Measurements from ENCODE around the gene MOV10L1.
"Not testable (repeated sequence)": the region's sequence is repeated elsewhere in the genome, so short reads cannot be mapped to it uniquely, and the experiment has no call there.

The MOV10L1 gene

DNA sequence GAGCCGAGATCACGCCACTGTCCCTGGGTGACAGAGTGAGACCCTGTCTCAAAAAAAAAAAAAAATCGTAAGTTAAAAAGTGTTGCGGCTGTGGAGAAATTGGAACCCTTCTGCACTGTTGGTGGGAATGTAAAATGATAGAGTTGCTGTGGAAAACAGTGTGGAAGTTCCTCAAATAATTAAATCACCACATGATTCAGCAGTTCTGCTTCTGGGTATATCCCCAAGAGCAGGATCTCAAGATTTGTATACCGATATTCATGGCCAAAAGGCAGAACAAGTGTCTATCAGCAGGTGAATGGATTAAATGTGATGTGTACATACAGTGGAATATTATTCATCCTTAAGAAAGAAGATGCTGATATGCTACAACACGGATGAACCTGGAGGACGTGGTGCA lies 114.8 kb downstream of the MOV10L1 start:
- FAIRE-seq (no peak), DNase-seq (ENCODE audit: insufficient read length, low spot score) (no peak)
- TF ChIP-seq, protein P1, sequence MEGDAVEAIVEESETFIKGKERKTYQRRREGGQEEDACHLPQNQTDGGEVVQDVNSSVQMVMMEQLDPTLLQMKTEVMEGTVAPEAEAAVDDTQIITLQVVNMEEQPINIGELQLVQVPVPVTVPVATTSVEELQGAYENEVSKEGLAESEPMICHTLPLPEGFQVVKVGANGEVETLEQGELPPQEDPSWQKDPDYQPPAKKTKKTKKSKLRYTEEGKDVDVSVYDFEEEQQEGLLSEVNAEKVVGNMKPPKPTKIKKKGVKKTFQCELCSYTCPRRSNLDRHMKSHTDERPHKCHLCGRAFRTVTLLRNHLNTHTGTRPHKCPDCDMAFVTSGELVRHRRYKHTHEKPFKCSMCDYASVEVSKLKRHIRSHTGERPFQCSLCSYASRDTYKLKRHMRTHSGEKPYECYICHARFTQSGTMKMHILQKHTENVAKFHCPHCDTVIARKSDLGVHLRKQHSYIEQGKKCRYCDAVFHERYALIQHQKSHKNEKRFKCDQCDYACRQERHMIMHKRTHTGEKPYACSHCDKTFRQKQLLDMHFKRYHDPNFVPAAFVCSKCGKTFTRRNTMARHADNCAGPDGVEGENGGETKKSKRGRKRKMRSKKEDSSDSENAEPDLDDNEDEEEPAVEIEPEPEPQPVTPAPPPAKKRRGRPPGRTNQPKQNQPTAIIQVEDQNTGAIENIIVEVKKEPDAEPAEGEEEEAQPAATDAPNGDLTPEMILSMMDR (IDR thresholded peaks at IDR 0.05; ENCODE audit: insufficient read depth, missing control alignments), result no peak

DNA sequence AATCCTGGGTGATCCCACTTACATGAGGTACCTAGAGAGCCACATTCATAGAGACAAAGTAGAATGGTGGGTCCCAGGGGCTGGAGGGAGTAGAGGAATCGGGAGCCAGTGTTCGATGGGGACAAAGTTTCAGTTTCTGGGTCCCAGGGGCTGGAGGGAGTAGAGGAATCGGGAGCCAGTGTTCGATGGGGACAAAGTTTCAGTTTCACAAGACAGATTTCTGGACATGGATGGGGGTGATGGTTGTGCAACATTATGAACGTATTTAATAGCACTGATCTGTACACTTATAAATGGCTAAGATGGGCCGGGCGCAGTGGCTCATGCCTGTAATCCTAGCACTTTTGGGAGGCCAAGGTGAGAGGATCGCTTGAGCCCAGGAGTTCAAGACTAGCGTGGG lies 115.2 kb downstream of the MOV10L1 start:
- not testable (repeated sequence) for DNase-seq (ENCODE audit: insufficient read length, low spot score); FAIRE-seq

DNA sequence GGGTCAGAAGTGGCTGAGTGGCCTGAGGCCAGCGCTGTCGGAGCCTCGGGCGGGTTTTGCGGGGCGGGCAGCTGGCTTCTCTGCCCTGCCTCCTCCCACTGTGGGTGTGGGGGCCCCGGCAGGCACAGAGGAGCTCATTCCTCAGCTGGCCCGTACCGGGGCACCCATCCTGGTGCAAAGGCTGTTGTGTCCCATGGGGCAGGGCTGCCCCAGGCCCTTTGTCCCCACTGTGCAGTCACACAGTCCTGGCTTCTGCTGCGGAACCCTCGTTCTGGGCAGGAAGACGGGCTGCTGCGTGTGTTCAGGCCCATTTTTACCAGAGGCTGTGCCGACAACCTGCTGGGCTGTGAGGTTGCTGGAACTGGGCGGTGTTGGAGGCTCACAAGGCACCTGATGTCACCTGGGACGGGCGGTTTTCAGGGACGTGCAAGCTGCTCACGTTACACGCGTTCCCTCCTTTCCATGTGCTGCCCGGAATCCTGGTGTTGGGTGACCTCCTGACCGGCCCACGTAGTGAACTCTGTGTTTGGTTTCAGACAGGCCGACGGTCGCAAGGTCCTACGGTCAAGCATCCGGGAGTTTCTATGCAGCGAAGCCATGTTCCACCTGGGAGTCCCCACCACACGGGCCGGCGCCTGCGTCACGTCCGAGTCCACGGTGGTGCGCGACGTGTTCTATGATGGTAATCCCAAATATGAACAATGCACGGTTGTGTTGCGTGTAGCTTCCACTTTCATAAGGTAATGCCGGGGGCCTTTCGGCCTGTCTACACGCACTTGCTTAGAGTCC lies 116.2 kb downstream of the MOV10L1 start:
- DNase-seq (ENCODE audit: insufficient read length, low spot score), result no peak
- no peak for FAIRE-seq
- TF ChIP-seq, protein P1 (IDR thresholded peaks at IDR 0.05; ENCODE audit: insufficient read depth, missing control alignments), result no peak

DNA sequence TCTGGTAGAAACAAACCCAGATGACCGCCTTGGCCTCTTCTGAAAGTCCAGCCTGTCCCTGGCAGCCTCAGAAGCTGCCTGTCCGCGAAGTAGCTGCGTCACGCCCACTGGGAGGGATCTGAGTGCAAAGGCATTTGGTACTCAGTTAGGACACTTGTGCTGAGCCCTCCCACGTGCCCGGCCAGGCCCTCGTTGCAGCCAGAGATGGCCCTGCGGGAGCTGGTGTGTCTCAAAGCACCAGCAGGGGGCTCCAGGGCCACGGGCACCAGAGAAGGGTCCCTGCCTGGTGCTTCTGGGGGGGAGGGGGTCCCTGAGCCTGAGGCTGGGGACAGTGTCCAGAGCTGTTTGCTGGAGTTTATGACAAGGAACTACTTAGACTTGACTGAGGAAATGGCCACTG lies 116.8 kb downstream of the MOV10L1 start:
- FAIRE-seq (no peak), DNase-seq (ENCODE audit: insufficient read length, low spot score) (no peak)
- TF ChIP-seq, protein P1 (IDR thresholded peaks at IDR 0.05; ENCODE audit: insufficient read depth, missing control alignments), result peak; percentile 22

DNA sequence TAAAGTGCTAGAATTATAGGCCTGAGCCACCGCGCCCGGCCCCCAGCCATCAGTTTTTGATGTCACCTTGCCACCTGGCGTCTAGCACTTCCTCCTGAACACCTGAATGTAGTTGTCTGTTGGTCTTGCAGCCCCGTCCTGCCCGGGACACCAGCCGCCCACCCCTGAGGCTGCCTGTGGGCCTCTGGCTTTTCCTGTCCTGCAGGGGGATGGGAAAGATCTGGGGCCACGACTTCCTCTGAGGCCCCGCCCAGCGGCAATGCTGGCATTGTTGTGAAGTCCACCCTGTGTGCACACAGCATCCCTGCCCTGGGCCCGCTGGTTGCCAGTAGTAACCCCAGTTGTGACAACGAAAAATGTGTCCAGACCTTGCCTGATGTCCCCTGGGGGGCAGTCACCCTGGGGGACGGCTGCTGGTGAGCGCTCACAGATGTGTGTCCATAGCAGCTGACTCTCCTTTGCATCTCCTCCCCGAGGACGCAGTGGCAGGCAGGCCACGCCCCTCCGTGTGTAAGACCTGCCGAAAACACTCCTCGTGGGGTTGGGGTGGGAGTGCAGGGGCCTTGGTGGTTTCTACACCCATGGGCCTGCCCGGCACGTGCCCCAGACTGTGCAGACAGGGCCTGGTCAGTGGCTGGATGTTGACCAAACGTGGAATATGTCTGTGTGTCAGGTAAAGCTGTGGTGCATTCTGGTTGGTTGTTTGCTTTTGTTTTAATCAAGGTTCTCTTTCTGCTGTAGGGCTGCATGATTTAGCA lies 117.8 kb downstream of the MOV10L1 start:
- TF ChIP-seq, protein P1 (IDR thresholded peaks at IDR 0.05; ENCODE audit: insufficient read depth, missing control alignments), result no peak
- FAIRE-seq (no peak), DNase-seq (ENCODE audit: insufficient read length, low spot score) (no peak)

DNA sequence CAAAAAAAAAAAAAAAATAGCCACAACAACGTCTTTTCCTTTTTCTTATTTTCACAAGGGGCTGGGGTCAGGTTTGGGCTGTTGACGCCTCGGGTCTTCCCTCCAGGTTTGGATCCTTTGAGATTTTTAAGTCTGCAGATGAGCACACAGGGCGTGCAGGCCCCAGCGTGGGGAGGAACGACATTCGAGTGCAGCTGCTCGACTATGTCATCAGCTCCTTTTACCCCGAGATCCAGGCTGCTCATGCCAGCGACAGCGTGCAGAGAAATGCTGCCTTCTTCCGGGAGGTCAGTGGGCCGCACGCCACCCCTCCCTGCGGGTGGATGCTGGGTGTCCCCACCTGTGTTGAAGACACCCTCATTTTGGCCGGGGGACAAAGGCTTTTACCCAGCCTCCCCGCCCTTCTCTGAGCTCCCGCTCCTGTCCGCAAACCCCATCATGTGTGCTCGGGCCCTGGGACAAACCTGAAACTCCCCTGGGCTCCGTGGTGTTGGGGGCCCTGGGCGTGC lies 118.7 kb downstream of the MOV10L1 start:
- TF ChIP-seq, protein P1 (IDR thresholded peaks at IDR 0.05; ENCODE audit: insufficient read depth, missing control alignments), result no peak
- DNase-seq (ENCODE audit: insufficient read length, low spot score) (no peak), FAIRE-seq (no peak)

DNA sequence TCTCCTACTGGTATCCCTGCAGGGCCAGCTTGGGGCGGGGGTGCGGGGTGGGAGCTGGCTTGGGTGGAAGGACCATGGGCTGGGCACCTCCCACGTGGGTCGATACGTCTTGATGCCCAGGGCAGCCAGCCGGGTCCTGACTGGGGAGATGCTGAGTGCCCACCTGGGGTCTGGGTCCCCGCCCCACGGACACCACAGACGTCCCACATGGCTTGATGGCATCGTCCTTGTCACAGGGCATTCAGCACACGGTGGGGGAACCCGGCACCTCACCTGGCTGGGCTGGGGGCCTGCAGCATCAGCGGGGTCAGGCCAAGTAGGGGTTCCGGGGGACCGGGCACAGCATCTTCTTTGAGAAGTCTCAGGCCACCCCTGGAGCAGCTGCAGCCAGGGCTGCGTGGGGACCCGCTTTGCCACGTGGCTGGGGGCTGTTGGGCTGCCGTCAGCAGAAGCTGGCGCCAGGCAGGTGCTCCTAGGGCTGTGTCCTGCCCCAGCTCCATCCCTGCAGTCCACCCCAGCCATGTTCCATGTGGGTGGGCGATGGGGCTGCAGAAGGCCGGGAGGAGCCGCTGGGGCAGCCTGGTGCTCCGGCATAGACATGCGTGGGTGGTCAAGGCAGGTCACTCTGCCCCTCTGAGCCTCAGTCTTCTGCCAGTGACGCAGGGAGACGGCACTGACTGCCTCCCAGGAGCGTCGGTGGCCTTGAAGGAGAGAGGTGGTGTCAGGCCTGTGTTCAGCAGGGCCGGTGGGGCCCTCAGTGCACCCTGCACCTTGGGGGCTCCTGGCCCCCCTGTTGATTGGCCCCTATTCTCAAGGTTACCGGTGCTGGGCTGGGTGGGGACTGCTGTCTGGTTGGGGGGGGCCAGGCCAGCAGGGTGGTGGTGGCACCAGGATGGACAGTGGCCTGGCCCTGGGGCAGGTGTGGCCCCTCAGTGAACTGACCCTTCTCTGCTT lies 119.4 kb downstream of the MOV10L1 start:
- TF ChIP-seq, protein P1 (IDR thresholded peaks at IDR 0.05; ENCODE audit: insufficient read depth, missing control alignments), result no peak
- FAIRE-seq (no peak), DNase-seq (ENCODE audit: insufficient read length, low spot score) (no peak)

All from D721Med (cell line).